ENCODE results near the gene NSG2.
"Not testable (repeated sequence)": the region's sequence is repeated elsewhere in the genome, so short reads cannot be mapped to it uniquely, and the experiment has no call there.

NSG2 gene

DNA sequence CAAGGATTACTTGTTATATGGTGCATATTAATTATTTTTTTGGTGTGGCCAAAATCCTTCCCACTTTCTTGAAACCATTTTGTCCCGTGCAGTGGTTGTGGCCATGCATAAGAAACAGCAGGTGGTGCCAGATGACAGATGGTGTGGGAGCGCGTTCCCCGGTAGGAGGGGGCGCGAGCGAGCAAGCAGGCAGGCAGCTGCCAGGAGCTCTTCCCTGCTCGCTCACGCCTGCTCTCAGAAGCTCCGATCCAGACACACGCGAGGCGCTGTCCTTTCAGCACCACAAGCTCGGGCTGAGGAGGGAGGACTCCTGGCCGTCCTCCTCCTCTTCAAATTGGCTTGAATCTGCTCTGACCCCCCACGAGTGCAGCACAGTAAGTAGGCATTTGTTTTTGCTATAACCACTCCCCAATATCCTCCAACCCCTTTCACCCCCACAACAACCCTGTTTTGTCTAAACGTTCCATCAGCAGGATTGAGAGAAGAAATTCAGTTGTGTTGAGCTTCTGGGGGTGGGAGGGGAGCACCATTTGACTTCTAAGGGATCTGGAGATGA is at the start of gene NSG2:
Gene NSG2 (plus strand): TSS at position 237 of the 556 bp plus-strand sequence. CDS start 1,050 bp downstream, outside the sequence.
- DNase-seq (ENCODE audit: low read depth in 2 of 2): no peak

DNA sequence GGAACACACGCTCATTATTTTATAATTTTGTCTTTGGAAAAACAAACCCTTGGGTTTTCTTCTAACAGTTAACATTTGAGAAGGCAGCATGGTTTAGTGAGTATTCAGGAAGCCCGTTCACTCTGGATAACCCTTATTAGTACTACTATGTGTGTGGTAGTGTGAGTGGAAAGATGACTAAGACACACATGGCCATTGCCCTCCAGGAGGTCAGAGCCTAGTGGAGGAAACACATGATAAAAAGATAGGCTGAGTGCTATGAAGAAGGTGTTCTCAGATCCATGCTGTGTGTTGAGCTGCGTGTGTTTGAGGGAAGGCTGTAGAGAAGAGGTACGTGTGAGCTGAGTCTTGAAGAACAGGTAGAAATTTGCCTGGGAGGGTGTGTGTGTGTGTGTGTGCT is 48.2 kb upstream of the NSG2 start:
- no peak for DNase-seq (ENCODE audit: low read depth in 2 of 2)

DNA sequence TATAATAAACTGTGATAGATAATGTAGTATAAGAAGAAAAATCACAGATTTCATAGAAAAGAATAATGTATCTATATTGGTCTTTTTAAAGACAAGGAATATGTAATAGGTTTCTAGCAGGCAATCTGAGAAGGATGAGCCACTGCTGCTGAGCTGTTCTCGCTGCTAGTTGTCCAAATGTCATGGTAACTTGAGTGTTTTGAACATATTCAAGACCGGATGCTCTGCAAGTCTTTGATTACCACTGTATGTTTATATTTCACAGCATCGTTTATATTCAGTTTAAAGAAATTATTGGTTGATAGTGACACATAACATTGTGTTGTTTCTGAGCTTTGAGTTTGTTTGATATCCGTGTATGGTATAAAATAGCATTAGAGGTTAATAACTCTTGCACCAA is 47.0 kb upstream of the NSG2 start:
- DNase-seq (ENCODE audit: low read depth in 2 of 2): no peak

DNA sequence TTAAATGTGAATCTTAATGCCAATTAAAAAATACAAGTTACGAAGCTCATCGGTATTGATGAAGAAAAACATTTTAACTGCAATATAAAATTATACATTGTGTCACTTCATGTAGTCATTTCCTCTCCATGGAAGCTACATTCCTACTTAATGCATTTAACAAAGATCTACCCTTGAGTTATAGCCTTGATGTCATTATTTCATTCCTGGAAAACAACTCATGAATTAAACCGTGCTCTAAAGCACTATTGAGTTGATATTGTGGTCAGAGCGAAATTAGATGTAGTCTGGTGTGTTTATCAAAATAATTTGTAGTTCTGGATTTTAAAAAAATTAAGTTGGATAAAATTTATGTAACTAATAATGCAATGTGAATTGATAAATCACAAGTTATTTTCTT is 45.4 kb upstream of the NSG2 start:
- DNase-seq (ENCODE audit: low read depth in 2 of 2): no peak

DNA sequence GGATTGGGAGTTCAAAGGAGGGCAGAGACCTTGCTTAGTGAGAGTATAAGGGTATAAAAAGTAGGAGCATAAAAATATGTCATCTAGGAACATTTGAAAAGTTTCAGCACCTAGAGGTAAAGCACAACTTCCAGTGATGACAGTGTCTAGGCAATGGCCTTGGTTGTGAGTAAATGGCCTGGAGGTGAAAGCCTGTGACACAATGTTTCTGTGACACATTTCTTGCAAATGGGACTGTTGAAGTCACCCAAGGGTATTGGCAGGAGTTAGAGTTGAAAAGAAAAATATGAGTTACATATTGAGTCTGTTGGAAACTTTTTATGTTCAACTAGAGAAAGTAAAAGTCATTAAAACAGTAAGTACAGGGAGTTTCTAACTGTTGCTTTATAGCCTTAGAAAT is 41.7 kb upstream of the NSG2 start:
- DNase-seq (ENCODE audit: low read depth in 2 of 2): no peak

DNA sequence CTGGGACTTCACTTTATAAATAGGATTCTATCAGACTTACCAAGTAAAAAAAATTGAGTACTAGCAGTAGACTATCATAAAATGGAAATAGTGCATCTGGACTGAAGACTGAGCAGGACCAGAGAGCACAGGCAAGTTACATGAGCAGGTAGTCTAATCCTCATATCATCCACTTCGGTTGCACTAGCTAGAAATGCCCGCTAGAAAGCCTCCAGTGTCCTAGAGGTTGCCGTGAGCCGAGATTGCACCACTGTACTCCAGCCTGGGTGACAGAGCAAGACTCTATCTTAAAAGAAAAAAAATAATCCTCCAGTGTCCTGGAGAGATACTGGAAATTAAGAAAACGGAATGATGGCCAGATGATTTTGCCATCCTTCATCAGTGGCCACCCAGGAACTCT is 36.6 kb upstream of the NSG2 start:
- DNase-seq (ENCODE audit: low read depth in 2 of 2): no peak

DNA sequence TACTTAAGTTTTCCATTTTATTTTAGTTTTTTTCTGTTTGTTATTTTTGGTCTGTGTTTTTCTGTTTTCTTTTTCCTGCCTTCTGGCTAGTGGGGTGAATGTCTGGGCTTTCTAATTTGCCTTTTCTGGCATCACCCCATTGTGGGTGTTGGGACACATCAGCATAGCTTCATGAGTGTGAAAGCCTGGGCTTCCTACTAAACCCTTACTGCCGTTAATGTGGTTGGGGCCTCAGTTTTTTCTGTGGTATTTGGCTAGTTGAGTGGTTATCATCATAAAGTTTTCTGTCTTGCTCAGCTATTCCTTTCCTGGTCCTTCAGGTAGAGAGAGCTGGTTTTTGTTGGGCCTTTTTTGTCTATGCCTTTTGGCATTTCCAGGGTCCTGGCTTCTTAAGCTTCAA is 35.1 kb upstream of the NSG2 start:
- DNase-seq (ENCODE audit: low read depth in 2 of 2): no peak

DNA sequence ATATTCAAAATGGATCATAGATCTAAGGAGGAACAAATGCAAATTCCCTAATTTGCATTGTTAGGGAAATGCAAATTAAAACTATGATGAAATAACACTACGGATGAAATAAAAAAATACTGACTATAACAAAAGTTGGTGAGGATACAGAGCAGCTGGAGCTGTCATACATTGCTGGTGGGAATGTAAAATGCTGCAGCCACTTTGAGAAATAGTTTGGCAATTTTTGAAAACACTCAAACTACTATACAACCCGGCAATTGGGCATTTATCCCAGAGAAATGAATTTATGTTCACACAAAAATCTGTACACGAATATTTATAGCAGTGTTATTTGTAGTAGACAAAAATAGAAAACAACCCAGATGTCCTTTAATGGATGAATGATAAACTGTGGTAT is 34.1 kb upstream of the NSG2 start:
- DNase-seq (ENCODE audit: low read depth in 2 of 2): no peak

DNA sequence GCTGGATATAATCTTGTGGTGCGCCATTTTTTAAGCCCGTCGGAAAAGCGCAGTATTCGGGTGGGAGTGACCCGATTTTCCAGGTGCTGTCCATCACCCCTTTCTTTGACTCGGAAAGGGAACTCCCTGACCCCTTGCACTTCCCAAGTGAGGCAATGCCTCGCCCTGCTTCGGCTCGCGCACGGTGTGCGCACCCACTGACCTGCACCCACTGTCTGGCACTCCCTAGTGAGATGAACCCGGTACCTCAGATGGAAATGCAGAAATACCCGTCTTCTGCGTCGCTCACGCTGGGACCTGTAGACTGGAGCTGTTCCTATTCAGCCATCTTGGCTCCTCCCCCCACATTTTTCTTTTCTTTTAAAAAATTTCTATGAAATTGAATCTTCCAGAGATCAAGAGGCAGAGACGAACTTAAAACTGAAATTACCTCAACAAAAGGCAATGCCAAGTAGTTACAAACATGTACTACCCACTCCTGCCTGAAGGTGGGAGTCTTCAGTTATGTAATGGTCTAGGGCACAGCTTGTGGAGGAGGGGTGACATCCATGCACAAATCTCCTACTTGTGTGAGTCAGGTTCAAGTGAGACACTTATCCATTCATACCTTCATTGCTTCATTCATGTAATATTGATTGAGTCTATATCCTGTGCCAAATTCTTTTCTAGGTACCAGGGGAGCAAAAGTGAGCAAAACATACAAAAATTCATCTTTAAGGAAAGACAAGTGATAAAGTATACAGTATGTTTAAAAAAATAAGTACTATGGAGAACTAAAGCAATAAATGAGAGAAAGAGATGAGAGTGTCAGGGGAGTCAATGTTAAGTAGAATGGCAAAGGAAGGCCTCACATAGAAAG is 25.2 kb upstream of the NSG2 start:
- DNase-seq (ENCODE audit: low read depth in 2 of 2): not testable (repeated sequence)

DNA sequence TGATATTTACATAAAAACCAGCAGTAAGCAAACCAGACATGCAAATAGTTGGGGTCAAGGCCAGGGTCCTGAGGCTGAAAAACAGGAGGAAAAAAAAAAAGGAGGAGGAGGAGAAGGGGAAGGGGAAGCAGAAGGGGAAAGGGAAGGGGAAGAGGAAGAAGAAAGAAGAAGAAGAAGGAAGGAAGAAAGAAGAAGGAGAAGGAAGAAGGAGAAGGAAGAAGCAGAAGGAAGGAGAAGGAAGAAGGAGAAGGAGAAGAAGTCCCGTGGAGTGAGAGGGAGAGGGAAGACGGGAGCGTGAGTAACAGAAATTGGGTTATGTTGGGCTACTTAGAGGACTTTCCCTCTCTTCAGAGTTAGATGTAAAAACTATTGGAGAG is 24.6 kb upstream of the NSG2 start:
- no peak for DNase-seq (ENCODE audit: low read depth in 2 of 2)

DNA sequence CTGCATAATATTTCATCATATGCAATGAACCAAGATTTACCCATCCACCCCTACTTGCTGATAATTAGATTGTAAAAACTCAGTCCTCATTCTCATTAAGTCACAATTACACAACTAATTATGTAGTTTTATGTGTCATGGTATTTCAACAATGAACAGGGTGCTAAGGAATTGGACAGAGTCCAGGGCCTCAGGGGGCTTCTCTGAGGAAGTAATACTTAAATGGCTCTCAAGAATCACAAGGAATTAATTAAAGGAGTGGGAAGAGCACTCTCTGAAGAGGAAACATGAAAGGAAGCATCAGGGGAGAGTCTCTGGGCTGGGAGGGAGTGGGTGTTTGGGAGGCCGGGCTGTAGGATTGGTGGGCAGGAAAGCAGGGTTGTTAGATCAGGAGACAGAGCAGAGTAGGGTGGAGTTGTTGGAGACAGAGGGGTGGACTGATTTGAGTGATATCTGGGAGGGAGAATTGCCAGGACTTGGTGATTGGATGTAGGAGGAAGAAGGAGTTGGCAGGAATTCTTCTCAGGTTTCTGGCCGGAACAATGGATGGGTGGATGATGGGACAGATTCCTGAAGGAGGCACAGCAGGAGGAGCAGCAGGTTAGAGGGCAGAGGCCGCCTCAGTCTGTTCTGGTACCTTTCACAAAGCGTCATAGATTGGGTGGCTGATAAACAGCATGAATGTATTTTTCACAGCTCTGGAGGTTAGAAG is 23.0 kb upstream of the NSG2 start:
- no peak for DNase-seq (ENCODE audit: low read depth in 2 of 2)

DNA sequence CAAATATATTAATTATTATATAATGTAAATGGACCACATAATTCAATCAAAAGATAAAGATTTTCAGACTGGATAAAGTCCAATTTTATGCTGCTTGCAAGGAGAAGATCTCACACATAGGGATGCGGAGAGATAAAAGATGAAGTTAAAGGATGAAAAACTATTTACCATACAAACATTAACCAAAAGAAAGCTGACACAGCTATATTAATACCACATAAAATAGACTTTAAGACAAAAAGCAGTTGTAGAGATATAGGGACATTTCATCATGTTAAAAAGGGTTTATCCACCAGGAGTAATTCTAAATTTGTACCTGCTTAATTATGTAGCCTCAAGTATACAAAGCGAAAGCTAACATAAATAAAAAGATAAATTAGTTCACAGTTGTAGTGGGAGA is 15.2 kb upstream of the NSG2 start:
- DNase-seq (ENCODE audit: low read depth in 2 of 2): no peak

DNA sequence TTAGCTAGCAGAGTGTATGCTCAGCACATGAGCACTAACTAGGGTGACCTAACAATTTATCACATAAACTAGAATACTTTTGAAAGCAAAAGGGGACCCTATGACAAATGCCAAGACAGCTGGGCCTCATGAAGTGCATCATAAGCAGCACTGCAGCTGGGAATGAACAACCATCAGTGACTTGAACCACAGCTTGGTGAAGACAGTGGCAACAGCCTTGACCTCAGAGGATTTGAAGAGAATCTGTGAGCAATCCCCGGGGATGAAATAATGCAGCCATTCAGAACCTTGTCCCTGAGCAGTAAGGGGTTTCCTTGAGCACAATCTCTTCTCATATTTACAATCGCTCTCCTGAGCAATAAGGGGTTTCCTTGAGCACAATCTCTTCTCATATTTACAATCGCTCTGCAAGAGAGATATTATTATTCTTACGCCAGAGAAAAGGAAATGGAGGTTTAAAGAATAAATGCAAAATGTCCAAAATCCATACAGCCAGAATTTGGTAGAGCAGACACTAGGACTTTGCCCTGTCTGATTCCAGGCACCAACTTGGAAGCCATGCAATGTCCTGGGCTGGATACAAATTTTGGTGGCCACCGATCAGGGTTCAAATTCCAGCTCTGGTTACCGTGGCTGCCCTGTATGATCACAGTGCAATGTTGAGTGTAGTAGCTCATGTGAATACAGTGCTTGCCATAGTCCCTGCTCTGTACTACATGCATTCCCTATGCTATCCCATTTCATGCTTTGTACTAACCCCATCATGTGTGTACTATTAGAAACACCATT is 846 bp upstream of the NSG2 start:
- no peak for DNase-seq (ENCODE audit: low read depth in 2 of 2)

DNA sequence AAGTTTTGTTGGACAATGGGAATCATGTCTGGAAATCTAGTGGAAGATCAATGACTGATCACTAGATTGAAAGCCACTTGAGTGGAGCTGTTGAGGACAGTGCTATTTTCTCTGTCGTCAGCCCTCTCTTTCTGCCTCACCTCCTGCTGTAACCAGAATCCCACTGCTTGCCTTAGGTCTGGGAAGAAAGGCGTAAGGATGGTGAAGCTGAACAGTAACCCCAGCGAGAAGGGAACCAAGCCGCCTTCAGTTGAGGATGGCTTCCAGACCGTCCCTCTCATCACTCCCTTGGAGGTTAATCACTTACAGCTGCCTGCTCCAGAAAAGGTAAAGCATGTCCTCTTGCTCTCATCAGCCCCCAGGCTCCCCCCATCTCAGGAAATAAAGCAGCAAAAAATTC is 1.1 kb downstream of the NSG2 start:
- DNase-seq (ENCODE audit: low read depth in 2 of 2): no peak

DNA sequence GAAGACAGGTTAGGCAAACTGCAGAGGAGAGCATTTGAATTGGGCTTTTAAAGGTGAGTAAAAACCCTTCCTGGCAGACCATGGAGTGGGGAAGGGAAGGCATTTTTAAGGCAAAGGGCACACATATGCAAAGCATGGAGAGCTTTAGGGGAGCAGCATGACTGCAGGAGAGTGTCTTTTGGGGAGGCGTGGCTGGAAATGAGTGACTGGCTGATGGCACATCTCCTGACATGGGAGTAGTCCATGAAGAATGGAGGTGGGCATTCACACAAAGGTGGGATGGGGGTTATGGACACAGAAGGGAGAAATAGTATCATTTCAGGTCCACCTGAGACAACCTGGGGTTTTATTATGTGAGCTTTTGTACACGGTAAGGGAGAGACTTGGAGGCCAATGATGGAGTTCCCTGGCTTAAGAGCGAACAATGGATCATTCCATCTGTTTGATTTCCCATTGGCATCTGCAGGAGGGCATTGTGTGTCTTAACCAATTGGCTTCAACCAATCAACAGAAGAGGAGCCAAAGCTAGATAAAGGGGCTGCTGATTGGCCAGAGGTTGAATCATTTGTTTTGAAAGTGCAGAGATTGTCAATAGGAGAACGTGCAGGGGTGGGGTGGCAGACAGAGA is 2.1 kb downstream of the NSG2 start:
- DNase-seq (ENCODE audit: low read depth in 2 of 2): no peak

DNA sequence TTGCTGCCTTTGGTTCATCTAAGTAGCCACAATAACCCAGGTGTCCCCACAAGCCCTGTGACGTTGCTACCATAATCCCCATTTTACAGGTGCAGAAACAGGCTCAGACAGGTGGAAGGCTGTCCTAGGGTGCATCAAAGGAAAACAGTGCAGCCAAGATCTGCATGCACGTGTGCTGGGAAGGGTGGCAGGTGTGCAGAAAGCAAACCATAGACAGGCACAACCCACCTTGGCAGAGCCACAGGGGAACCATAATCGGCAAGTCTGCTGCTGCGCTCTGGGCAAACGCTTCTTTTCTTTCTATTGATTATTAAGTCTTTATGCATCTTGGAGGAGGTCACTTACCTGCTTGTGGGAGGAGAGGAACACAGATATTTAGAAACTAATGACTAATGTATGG is 7.1 kb downstream of the NSG2 start:
- no peak for DNase-seq (ENCODE audit: low read depth in 2 of 2)

DNA sequence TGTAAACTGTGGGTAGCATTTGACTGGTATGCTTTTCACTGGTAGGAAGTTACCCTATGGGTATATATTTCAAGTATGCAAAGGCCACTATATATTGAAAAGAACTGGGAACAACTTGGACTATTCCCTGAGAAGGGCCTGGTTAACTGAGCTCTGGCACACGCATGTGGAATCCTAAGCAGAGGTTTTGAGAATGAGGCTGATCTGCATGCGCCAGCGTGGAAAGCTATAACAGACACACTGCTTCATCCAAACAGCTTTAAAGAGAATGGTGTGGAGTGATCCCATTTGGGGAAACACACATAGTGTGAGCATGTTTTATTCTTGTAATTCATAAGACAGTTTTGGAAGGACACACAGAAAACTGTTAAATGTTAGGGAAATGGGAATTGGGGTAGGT is 8.4 kb downstream of the NSG2 start:
- no peak for DNase-seq (ENCODE audit: low read depth in 2 of 2)

DNA sequence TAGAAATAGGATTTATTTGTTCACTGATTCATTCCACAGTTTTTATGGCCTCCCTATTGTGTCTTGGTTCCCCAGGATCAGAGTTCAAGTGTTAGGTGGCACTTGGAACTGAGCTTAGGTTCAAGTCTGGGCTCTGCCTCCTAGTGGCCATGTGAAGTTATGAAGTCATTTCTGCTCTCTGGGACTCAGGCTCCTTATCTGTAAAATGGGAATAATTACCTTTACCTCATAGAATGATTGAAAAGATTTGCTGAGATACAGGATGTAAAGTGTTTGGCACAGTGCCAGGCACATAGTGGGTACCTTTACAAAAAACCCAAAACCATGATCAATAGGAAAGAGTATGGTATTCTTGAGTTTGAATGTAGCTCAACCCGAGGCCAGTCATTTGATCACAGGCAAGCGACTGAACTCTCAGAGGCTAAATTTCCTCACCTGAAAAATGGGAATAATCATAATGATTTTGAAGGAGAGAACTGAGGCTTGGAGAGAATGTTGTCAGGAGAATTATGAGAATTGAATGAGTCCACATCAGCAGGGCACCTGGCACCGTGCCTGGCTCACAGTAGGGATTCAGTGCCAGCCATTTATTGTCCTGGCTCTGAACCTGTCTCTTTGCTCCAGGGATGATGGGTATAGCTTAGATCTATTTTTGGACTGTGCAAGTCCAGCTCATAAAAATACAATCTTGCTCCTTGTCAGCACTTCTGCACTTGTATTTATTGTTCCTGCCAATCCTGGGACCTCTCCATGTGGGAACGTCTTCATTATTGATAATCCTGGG is 10.8 kb downstream of the NSG2 start:
- no peak for DNase-seq (ENCODE audit: low read depth in 2 of 2)

DNA sequence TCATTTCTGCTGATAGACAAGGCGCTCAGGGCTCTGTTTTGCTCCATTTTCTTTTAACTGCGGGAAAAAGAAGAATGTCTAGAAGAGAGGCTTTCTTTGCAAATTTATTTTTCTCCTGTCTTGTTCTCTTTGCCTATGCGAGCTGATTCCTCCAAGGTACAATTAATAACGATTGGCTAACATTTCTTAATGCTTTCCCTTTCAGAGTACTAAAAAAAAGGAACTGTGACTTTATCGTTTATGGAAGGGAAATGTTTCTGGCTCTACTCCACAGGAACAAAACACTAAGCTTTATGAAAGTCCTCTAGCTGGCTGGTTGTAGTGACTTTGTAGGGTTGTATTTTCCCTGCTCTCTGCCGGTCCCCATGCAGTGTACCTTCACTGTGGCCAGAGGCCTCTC is 11.7 kb downstream of the NSG2 start:
- DNase-seq (ENCODE audit: low read depth in 2 of 2): no peak

DNA sequence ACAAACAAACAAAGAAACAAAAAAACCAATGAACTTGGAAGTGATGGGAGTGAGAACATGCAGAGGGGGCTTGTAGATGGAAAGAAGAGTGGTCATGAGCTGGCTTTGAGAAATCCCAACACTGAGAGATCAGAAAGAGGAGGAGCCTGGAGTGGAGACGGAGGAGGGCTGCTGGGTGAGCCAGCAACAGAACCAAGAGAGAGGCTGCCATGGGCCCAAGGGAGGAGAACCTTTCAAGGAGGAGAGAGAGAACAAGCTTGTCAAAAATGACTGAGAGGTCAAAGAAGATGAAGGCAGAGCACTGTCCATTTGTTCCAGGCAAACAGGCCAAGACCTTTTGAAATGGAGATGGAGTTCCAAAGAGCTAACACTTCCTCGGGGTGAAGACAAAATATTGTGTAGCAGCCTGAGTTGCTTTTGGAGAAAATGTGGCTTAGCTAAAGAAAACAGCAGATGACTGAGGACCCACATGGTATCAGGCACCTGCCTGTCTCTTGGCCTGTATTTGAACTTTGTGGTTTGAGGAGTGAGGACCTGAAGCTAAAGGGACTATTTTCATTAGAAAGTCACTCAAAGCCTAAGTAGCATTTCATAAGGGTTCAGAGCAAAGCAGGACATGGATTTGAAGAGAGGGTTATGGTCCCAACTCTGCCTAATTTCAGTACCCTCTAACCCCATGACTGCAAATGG is 13.1 kb downstream of the NSG2 start:
- DNase-seq (ENCODE audit: low read depth in 2 of 2): no peak
